Kidney (tissue), 14 donors: ENCODE measurements around the gene HAT1. TPM values are rescaled to one million over a fixed set of nuclear protein-coding genes. Genes with fewer than 3 reads are reported as not detected.

Experiments
- DNase-seq, 5 donors: peaks; one replicate each; pipeline ENCODE4 v3.0.0-alpha.2; 2013 to 2020
- FAIRE-seq: peaks from 2 replicates; lab custom pipeline; 2012; peaks lifted over from hg19 to GRCh38; lab: Jason Lieb, UNC
- H3K27ac ChIP-seq, 2 donors: one replicate each; pipeline ENCODE4 v1.7.0; 2013; ENCODE audit warnings: low read depth in 2 of 2, low read length in 2 of 2, inconsistent platforms in 1 of 2
- H3K27me3 ChIP-seq: one replicate; pipeline ENCODE4 v1.7.1; 2013; ENCODE audit warnings: low read length, inconsistent platforms; ENCODE audit not compliant: control insufficient read depth, insufficient read depth
- H3K36me3 ChIP-seq, 3 donors: one replicate each; pipeline versions ENCODE4 v1.7.0 to v1.7.1; 2013; ENCODE audit warnings: low read length in 3 of 3, control low read depth in 1 of 3, inconsistent platforms in 1 of 3; ENCODE audit not compliant: insufficient read depth in 3 of 3, control insufficient read depth in 2 of 3
- H3K4me1 ChIP-seq, 3 donors: one replicate each; pipeline versions ENCODE4 v1.7.0 to v1.7.1; 2013; ENCODE audit warnings: low read length in 3 of 3, inconsistent platforms in 1 of 3, low read depth in 1 of 3; ENCODE audit not compliant: control insufficient read depth in 2 of 3, insufficient read depth in 2 of 3
- H3K4me3 ChIP-seq, 3 donors: one replicate each; pipeline versions ENCODE4 v1.7.0 to v1.8.1; 2013; ENCODE audit warnings: low read length in 3 of 3, control low read depth in 1 of 3, inconsistent platforms in 1 of 3
- H3K9ac ChIP-seq, 3 donors: one replicate each; pipeline versions ENCODE4 v1.7.0 to v1.7.1; 2013; ENCODE audit warnings: low read length in 3 of 3, control low read depth in 1 of 3, inconsistent platforms in 1 of 3
- H3K9me3 ChIP-seq, 3 donors: one replicate each; pipeline versions ENCODE4 v1.7.0 to v1.7.1; 2013; ENCODE audit warnings: low read length in 3 of 3, control low read depth in 1 of 3, inconsistent platforms in 1 of 3; ENCODE audit not compliant: control insufficient read depth in 2 of 3, insufficient read depth in 1 of 3
- CTCF ChIP-seq: IDR thresholded peaks from 3 replicates; pipeline ENCODE4 v1.5.1; 2012; ENCODE audit warnings: mild to moderate bottlenecking, moderate library complexity, borderline replicate concordance; ENCODE audit not compliant: insufficient read depth; ENCODE audit errors: extremely low read depth
- intact Hi-C: fragments of 100-400 bp; cut with DNase I; formaldehyde crosslinking; loops from one replicate; pipeline ENCODE4 v1.11.1; 2022
- polyA plus RNA-seq: library from polyadenylated mRNA; stranded (reverse); fragments of 350-450 nt; fragmentation: Illumina TruSeq; extraction: RNeasy Lipid Tissue Mini Kit (QIAGEN cat#74804); gene quantifications from one replicate; pipeline ENCODE4 v1.2.3, GENCODE V29; 2014; ENCODE audit warnings: low read depth, low replicate concordance; ENCODE audit not compliant: insufficient read depth
- total RNA-seq: library from RNA; stranded (reverse); fragmentation: NEBNext Ultra II Directional; extraction: Animal tissue kit (Norgen Biotek cat#: 25700); gene quantifications from one replicate; pipeline ENCODE4 v1.2.1, GENCODE V29; 2021
- donor health status: control.
- donor health status: control.
- donor health status: control.
- donor health status: control.
- donor health status: control.
- donor health status: DM: yes; HTN: yes; CAD: no.
- donor health status: Normal renal cell carcinoma (clear cell type).

Gene HAT1
- total and polyA plus RNA-seq, 2 donors from 2014 or later, result 35.2 to 35.8 TPM

GRCh38 chr2:171999161-171999560 lies 76.9 kb downstream of the HAT1 start:
- DNase-seq, result no peak
- Histone ChIP-seq H3K27ac (no peak overlapping the region), H3K9ac (peak overlapping the region; percentile 42 to 71 (median 65)), H3K4me1 (peaks cover 0 to 4% (median 0%) of the 10 kb centered on the region in 3 donors), H3K4me3 (peak overlapping the region; percentile 76 to 99 (median 78)), H3K27me3 (peaks cover 3% of the 10 kb centered on the region), H3K9me3 (no peaks in the 10 kb centered on the region), H3K36me3 (no peaks in the 10 kb centered on the region)
- no peak for FAIRE-seq
- intact Hi-C loops, result no loop called here
- no peak for TF ChIP-seq CTCF

DNA sequence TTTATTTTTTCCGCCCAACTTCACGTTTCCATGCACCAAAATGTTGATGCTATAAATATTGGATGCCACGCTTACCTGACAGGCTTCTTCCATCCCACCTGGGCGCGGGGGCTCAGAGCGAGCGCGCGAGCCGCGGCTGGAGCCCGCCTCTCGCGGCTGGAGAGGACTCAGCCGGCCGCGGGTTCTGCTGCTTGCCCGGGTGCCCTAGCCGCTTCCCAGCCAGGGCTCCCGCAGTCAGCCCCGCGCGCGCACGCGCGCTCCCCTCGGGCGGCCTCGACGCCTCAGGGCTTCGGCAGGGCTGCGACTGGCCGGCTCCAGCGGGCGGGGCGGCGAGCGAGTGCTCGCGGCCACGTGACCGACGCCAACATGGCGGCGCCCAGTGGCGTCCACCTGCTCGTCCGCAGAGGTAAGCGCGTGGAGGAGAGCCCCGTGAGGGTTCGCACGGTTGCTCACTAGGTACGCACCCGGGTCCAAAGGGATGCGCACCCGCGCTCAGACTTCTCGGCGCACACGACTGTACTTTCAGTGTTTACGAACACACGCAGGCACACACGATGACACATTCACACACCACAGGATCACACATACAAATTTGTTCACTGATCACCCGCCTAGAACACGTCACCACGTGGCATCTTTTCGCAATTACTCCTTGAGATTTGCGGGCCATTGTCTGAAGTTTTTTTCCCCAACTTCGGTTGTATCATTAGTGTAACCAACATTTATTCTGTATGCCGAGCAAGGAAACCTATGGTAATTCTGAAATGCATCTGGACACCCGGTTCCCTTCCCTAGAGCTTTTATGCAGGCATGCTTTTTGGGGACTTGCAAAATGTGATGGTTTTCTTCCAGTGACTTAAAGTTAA lies 77.6 kb downstream of the HAT1 start, which contains the start of gene METAP1D:
Gene METAP1D (plus strand): TSS at position 350 of the 866 bp plus-strand sequence. CDS start 17 bp downstream, at position 367.
- H3K27ac ChIP-seq, result peak within 1 kb of the TSS in 1 of 2 donors; percentile 51
- peak; percentile 94 to 97 (median 96) for DNase-seq
- intact Hi-C loops, result no loop called here
- peaks cover 0 to 4% (median 0%) of the 10 kb centered on the region in 3 donors for H3K4me1 ChIP-seq
- H3K36me3 ChIP-seq, result no peaks in the 10 kb centered on the region
- peak within 1 kb of the TSS; percentile 64 to 100 (median 71) for H3K9ac ChIP-seq
- H3K27me3 ChIP-seq, result peaks cover 3% of the 10 kb centered on the region
- TF ChIP-seq CTCF, result no peak
- no peak for FAIRE-seq
- no peaks in the 10 kb centered on the region for H3K9me3 ChIP-seq
- H3K4me3 ChIP-seq, result peak within 1 kb of the TSS; percentile 99 to 100 (median 99)

- H3K27ac ChIP-seq, result no peak overlapping the region
Observed at GRCh38 chr2:172000696-172001361, 78.6 kb downstream of the HAT1 start.

More at GRCh38 chr2:172000696-172001361, 78.6 kb downstream of the HAT1 start:
- H3K27me3 ChIP-seq, result peaks cover 3% of the 10 kb centered on the region
- TF ChIP-seq CTCF, result no peak
- DNase-seq (no peak), FAIRE-seq (no peak)
- H3K36me3 ChIP-seq, result no peaks in the 10 kb centered on the region
- peak overlapping the region; percentile 99 to 100 (median 99) for H3K4me3 ChIP-seq
- peaks cover 0 to 4% (median 0%) of the 10 kb centered on the region in 3 donors for H3K4me1 ChIP-seq
- no peak overlapping the region for H3K9ac ChIP-seq
- H3K9me3 ChIP-seq, result no peaks in the 10 kb centered on the region
- intact Hi-C loops, result no loop called here
